Endothelial cell of umbilical vein (primary cell): ENCODE data around the gene ENTREP1. TPM values are rescaled to one million over a fixed set of nuclear protein-coding genes. Genes with fewer than 3 reads are reported as not detected.

Experiments used
- BruUV-seq: library from RNA; stranded (reverse); fragments of 400-500 nt; replicated peaks from 2 replicates; lab custom pipeline; 2021; lab: Mats Ljungman, UMichigan
- CTCF ChIA-PET: fragments of 300-600, 350-600 bp; sonication (Branson Sonifier 250); formaldehyde crosslinking; loops from one replicate; lab custom pipeline; 2021; ENCODE audit warnings: antibody characterized with exemption, inconsistent platforms; lab: Charles Lee
- POLR2A ChIA-PET: fragments of 300-600, 350-600 bp; sonication (Branson Sonifier 250); formaldehyde crosslinking; loops from one replicate; lab custom pipeline; 2021; ENCODE audit warnings: antibody characterized with exemption, inconsistent platforms; lab: Charles Lee
- DNase-seq: peaks from one replicate; pipeline ENCODE4 v3.0.0-alpha.2; 2011; ENCODE audit warnings: low read depth, low spot score
- FAIRE-seq: peaks from 2 replicates; lab custom pipeline; 2011; peaks lifted over from hg19 to GRCh38; lab: Jason Lieb, UNC
- H2AFZ ChIP-seq: 2 replicates; pipeline ENCODE4 v1.6.0; 2012; ENCODE audit warnings: low read depth, low read length, control low read depth, inconsistent platforms
- H3K27ac ChIP-seq: 2 replicates; pipeline ENCODE4 v1.5.1; 2011; ENCODE audit warnings: low read depth, mild to moderate bottlenecking, control low read depth, low read length, moderate library complexity; ENCODE audit not compliant: insufficient read depth
- H3K27me3 ChIP-seq, 2 experiments: 2 replicates each; pipeline versions ENCODE4 v1.6.0 to v1.6.1; 2011; ENCODE audit warnings: low read length in 2 of 2, mixed read lengths in 1 of 2; ENCODE audit not compliant: control insufficient read depth in 2 of 2, insufficient read depth in 2 of 2
- H3K36me3 ChIP-seq, 2 experiments: 2 replicates in 1 of 2; 3 replicates in 1 of 2; pipeline ENCODE4 v1.5.1; 2011; ENCODE audit warnings: low read length in 2 of 2, mild to moderate bottlenecking in 1 of 2, moderate library complexity in 1 of 2; ENCODE audit not compliant: control insufficient read depth in 2 of 2, insufficient read depth in 2 of 2; ENCODE audit errors: extremely low read depth in 1 of 2
- H3K4me1 ChIP-seq: 3 replicates; pipeline ENCODE4 v1.5.1; 2011; ENCODE audit warnings: mild to moderate bottlenecking, low read length; ENCODE audit not compliant: control insufficient read depth, insufficient read depth; ENCODE audit errors: extremely low read depth
- H3K4me2 ChIP-seq: 2 replicates; pipeline ENCODE4 v1.6.1; 2011; ENCODE audit warnings: low read length, control low read depth, mixed read lengths; ENCODE audit not compliant: insufficient read depth
- H3K4me3 ChIP-seq, 3 experiments: fragments of 200-600 bp in 1 of 3; sonication (generic), shearing (Covaris generic) in 1 of 3; replicated peaks in 1 of 3; 2 replicates each; pipeline ENCODE4 v1.5.1; 2011 to 2016; ENCODE audit warnings: control low read depth in 3 of 3, low read length in 3 of 3, mild to moderate bottlenecking in 2 of 3, inconsistent platforms in 1 of 3, low read depth in 1 of 3, moderate library complexity in 1 of 3; ENCODE audit not compliant: insufficient read depth in 1 of 3
- H3K79me2 ChIP-seq: 2 replicates; pipeline ENCODE4 v1.6.0; 2012; ENCODE audit warnings: low read length, inconsistent platforms; ENCODE audit not compliant: control insufficient read depth, insufficient read depth
- H3K9ac ChIP-seq: replicated peaks from 2 replicates; pipeline ENCODE3; 2011; ENCODE audit warnings: low read length, control low read depth; ENCODE audit not compliant: insufficient read depth; ENCODE audit errors: extremely low read depth
- H3K9me1 ChIP-seq: replicated peaks from 3 replicates; pipeline ENCODE4 v1.6.0; 2011; ENCODE audit warnings: mild to moderate bottlenecking, low read length; ENCODE audit not compliant: control insufficient read depth, insufficient read depth; ENCODE audit errors: extremely low read depth
- H3K9me3 ChIP-seq: replicated peaks from 2 replicates; pipeline ENCODE4 v1.5.1; 2012; ENCODE audit warnings: low read length, inconsistent platforms; ENCODE audit not compliant: control insufficient read depth, insufficient read depth
- H4K20me1 ChIP-seq: replicated peaks from 2 replicates; pipeline ENCODE3; 2011; ENCODE audit warnings: mild to moderate bottlenecking, low read length; ENCODE audit not compliant: control insufficient read depth, insufficient read depth; ENCODE audit errors: extremely low read depth
- CTCF ChIP-seq, 2 donors: IDR thresholded peaks; 1 replicate in 1 of 2; 2 replicates in 1 of 2; pipeline ENCODE4 v1.5.1; 2011; ENCODE audit warnings: low read length in 2 of 2, mild to moderate bottlenecking in 2 of 2, moderate library complexity in 2 of 2, control low read depth in 1 of 2, inconsistent platforms in 1 of 2, low read depth in 1 of 2; ENCODE audit not compliant: insufficient read depth in 1 of 2; ENCODE audit errors: extremely low read depth in 1 of 2
- GATA2 ChIP-seq: IDR thresholded peaks from 2 replicates; pipeline ENCODE4 v1.7.0; 2011; ENCODE audit warnings: low read depth, mild to moderate bottlenecking, moderate library complexity, mixed read lengths, low read length; ENCODE audit not compliant: insufficient read length, insufficient read depth
- JUN ChIP-seq: IDR thresholded peaks from 2 replicates; pipeline ENCODE4 v1.6.1; 2011; ENCODE audit warnings: borderline replicate concordance, low read depth; ENCODE audit not compliant: insufficient read length, insufficient read depth
- MAX ChIP-seq: IDR thresholded peaks from 2 replicates; pipeline ENCODE4 v1.6.1; 2011; ENCODE audit not compliant: insufficient read depth, insufficient read length
- POLR2A ChIP-seq: IDR thresholded peaks from 2 replicates; pipeline ENCODE4 v1.6.1; 2012; ENCODE audit warnings: low read depth, mild to moderate bottlenecking, control low read depth, low read length
- dilution Hi-C: fragments of 300-500 bp; cut with MboI; formaldehyde crosslinking; loops from one replicate; pipeline ENCODE4 v1.15.0; 2019; ENCODE audit warnings: low sequenced_read_pairs; ENCODE audit not compliant: extremely low pct_ligation_motif_present
- intact Hi-C: fragments of 100-400 bp; cut with micrococcal nuclease; formaldehyde crosslinking; loops from one replicate; pipeline ENCODE4 v1.10.0; 2022
- polyA plus RNA-seq, 4 experiments: library from polyadenylated mRNA; depleted of rRNA in 3 of 4; stranded (reverse) in 3 of 4; unstranded in 1 of 4; fragments of >200 nt; gene quantifications; 2 replicates each; pipeline versions ENCODE4 v1.2.1 to v1.2.3, GENCODE V29; 2011 to 2012; ENCODE audit warnings: missing spikeins in 1 of 4
- total RNA-seq: library from RNA; stranded (reverse); gene quantifications from 2 replicates; pipeline ENCODE4 v1.2.3, GENCODE V29; 2021

ENTREP1 gene
- total and polyA plus RNA-seq, 2 donors (not counting 3 experiments of a cell fraction or from before 2014, with no cell fraction given), result 7.1 to 13.5 TPM

GRCh38 chr9:69297300-69297980 is 27.6 kb upstream of the ENTREP1 start:
- Histone ChIP-seq H3K4me2 (no peak overlapping the region), H3K36me3 (no peaks in the 10 kb centered on the region), H3K9ac (no peak overlapping the region), H3K9me1 (no peaks in the 10 kb centered on the region), H3K27ac (no peak overlapping the region), H3K79me2 (no peaks in the 10 kb centered on the region), H3K9me3 (no peaks in the 10 kb centered on the region), H4K20me1 (no peaks in the 10 kb centered on the region), H3K27me3 (peaks cover 5 to 6% of the 10 kb centered on the region in 2 experiments), H3K4me3 (no peak overlapping the region), H2AFZ (no peak overlapping the region), H3K4me1 (no peaks in the 10 kb centered on the region)
- dilution Hi-C loops (no loop called here), intact Hi-C loops (loop anchor here (5.0 kb wide), 1 partner anchor 50 kb away; no protein-coding TSS in a partner anchor)
- CTCF ChIA-PET, result no interaction called here
- POLR2A ChIA-PET, result no interaction called here
- FAIRE-seq, result no peak
- BruUV-seq, result no TSS peak
- DNase-seq, result no peak
- no peak for TF ChIP-seq CTCF (IDR thresholded peaks at IDR 0.05; ENCODE audit: extremely low read depth in 1 of 2, insufficient read depth in 1 of 2, low read depth in 1 of 2, low read length in 2 of 2)
- TF ChIP-seq GATA2, result no peak

GRCh38 chr9:69299315-69299714 is 25.7 kb upstream of the ENTREP1 start:
- ChIA-PET CTCF (interaction anchor here (0.5 to 2.2 kb wide), 2 partner anchors 15 to 24 kb away, joined by 3 to 6 read pairs; no protein-coding TSS in a partner anchor), POLR2A (no interaction called here)
- FAIRE-seq (no peak), DNase-seq (no peak)
- Histone ChIP-seq H3K4me3 (no peak overlapping the region), H3K4me2 (no peak overlapping the region), H3K9me3 (no peaks in the 10 kb centered on the region), H3K9ac (no peak overlapping the region), H3K79me2 (no peaks in the 10 kb centered on the region), H3K27me3 (peaks cover 6 to 13% of the 10 kb centered on the region in 2 experiments), H3K4me1 (no peaks in the 10 kb centered on the region), H3K9me1 (no peaks in the 10 kb centered on the region), H2AFZ (no peak overlapping the region), H3K36me3 (no peaks in the 10 kb centered on the region), H3K27ac (no peak overlapping the region), H4K20me1 (no peaks in the 10 kb centered on the region)
- BruUV-seq, result no TSS peak
- no peak for TF ChIP-seq POLR2A
- no peak for TF ChIP-seq CTCF (IDR thresholded peaks at IDR 0.05; ENCODE audit: extremely low read depth in 1 of 2, insufficient read depth in 1 of 2, low read depth in 1 of 2, low read length in 2 of 2)
- TF ChIP-seq MAX, result no peak
- TF ChIP-seq JUN, result no peak
- dilution Hi-C loops, result no loop called here
- intact Hi-C loops, result loop anchor here (5.0 kb wide), 1 partner anchor 48 kb away; no protein-coding TSS in a partner anchor
